ENCODE results near the gene PRKCA.

GRCh38 chr17:66485309-66485947 lies 183.0 kb downstream of the PRKCA start:
- no peak for TF ChIP-seq JUND (IDR thresholded peaks at IDR 0.05)
- no peak for TF ChIP-seq TAF1 (conservative IDR thresholded peaks at IDR 0.05)
- TF ChIP-seq, protein P1, sequence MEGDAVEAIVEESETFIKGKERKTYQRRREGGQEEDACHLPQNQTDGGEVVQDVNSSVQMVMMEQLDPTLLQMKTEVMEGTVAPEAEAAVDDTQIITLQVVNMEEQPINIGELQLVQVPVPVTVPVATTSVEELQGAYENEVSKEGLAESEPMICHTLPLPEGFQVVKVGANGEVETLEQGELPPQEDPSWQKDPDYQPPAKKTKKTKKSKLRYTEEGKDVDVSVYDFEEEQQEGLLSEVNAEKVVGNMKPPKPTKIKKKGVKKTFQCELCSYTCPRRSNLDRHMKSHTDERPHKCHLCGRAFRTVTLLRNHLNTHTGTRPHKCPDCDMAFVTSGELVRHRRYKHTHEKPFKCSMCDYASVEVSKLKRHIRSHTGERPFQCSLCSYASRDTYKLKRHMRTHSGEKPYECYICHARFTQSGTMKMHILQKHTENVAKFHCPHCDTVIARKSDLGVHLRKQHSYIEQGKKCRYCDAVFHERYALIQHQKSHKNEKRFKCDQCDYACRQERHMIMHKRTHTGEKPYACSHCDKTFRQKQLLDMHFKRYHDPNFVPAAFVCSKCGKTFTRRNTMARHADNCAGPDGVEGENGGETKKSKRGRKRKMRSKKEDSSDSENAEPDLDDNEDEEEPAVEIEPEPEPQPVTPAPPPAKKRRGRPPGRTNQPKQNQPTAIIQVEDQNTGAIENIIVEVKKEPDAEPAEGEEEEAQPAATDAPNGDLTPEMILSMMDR (IDR thresholded peaks at IDR 0.05; ENCODE audit: low read depth, low read length, missing input control), result no peak
- no peak for TF ChIP-seq EGR1 (IDR thresholded peaks at IDR 0.05; ENCODE audit: low read depth in 2 of 2)
- no peak for TF ChIP-seq YY1 (IDR thresholded peaks at IDR 0.05)
- TF ChIP-seq ZBTB33 (IDR thresholded peaks at IDR 0.05), result no peak
- no peak for TF ChIP-seq RXRA (IDR thresholded peaks at IDR 0.05)
- TF ChIP-seq REST (IDR thresholded peaks at IDR 0.05), result no peak
- no peak for TF ChIP-seq NR2F2 (IDR thresholded peaks at IDR 0.05)
- TF ChIP-seq RAD21 (IDR thresholded peaks at IDR 0.05), result no peak

Measured in liver (tissue), 3 donors.